ENCODE results near the gene OGDHL.
"Not testable (repeated sequence)": the region's sequence is repeated elsewhere in the genome, so short reads cannot be mapped to it uniquely, and the experiment has no call there.

The OGDHL gene

DNA sequence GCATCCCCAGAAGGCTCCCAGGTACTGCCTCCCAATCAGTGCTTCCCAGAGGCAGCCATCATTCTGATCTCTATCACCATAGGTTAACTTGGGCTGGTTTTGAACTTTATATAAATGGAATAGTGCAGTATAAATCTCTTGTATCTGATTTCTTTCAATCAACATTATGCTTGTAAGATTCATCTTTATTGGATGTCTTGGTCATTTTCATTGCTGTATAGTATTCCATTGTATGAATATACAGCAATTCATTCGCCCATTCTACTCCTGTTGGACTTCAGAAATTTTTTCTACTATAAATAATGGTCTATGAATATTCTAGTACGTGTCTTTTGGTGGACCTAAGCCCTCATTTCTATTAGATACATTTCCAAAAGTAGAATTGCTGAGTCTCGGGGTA, 16.1 kb upstream of the OGDHL start:
- no peak overlapping the region for H3K27ac ChIP-seq
- TF ChIP-seq, protein P1, sequence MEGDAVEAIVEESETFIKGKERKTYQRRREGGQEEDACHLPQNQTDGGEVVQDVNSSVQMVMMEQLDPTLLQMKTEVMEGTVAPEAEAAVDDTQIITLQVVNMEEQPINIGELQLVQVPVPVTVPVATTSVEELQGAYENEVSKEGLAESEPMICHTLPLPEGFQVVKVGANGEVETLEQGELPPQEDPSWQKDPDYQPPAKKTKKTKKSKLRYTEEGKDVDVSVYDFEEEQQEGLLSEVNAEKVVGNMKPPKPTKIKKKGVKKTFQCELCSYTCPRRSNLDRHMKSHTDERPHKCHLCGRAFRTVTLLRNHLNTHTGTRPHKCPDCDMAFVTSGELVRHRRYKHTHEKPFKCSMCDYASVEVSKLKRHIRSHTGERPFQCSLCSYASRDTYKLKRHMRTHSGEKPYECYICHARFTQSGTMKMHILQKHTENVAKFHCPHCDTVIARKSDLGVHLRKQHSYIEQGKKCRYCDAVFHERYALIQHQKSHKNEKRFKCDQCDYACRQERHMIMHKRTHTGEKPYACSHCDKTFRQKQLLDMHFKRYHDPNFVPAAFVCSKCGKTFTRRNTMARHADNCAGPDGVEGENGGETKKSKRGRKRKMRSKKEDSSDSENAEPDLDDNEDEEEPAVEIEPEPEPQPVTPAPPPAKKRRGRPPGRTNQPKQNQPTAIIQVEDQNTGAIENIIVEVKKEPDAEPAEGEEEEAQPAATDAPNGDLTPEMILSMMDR (conservative IDR thresholded peaks at IDR 0.05): no peak

DNA sequence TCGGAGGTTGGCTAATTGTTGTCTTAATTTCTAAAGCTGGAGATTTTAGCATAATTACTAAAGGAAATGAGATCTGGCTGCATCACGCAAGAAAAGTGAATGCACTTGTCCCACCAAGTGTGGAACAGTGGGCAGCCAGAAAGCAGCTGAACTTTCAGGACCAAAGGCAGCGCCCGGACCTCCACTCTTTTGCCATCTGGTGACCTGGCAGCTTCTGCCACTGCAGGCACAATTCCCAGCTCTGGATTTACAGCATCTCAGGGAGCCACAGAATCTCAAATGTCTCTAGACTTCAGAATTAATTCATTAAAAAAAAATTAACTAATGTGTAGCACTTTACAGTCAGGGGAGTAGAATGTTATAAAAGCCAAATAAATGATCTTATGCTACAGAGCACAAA, 14.7 kb upstream of the OGDHL start:
- TF ChIP-seq, protein P1 (conservative IDR thresholded peaks at IDR 0.05): no peak
- H3K27ac ChIP-seq: no peak overlapping the region

DNA sequence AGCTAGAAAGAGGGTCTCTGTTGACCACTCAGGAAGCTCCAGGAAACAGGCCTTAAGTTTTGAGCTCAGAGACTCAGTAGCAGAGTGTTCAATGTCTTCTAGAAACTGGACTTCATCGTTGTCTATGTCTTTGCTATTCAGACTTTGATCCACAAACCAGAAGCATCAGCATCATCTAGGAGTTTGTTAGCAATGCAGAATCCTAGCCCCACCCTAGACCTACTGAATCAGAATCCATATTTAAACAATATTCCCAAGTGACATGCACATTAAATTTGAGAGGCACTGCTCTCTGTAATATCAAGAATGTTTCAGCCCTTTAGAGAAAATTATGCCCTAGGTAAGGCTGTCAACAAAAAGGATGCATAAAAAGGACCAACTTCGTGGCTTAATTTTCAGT, 12.9 kb upstream of the OGDHL start:
- TF ChIP-seq, protein P1 (conservative IDR thresholded peaks at IDR 0.05): no peak
- no peak overlapping the region for H3K27ac ChIP-seq

DNA sequence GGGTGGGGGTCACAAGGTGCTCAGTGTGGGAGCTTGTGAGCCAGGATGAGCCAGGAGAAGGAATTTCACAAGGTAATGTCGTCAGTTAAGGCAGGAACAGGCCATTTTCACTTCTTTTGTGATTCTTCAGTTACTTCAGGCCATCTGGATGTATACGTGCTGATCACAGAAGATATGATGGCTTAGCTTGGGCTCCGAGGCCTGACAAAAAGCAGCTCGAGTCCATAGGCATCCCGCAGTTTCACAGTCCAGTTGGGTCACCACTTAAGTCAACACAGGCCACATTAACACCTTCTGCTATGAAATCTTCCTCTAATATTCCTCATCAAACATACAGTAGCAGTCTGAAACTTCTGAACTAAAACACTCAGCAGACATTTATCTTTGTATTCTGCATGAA, 10.8 kb upstream of the OGDHL start:
- H3K27ac ChIP-seq: not testable (repeated sequence)

DNA sequence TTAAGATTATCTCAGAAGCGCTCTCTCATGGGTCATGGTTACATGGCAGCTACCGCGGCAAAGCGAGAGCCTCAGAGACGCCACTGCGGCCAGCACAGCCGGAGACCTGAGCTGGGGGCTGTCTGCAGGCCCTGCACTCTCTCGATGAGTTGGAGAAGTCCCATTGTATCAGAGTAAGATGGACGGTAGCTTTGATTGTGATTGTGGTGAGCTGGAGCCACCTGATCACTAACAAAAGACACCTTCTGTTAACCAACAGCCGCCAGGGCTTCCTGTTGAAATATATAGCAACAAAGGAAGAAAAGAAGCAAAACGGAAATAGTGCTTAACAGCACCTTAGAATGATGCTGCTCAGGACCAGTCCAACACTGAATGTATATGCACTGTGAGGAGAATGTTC, 8.9 kb upstream of the OGDHL start:
- H3K27ac ChIP-seq: not testable (repeated sequence)

DNA sequence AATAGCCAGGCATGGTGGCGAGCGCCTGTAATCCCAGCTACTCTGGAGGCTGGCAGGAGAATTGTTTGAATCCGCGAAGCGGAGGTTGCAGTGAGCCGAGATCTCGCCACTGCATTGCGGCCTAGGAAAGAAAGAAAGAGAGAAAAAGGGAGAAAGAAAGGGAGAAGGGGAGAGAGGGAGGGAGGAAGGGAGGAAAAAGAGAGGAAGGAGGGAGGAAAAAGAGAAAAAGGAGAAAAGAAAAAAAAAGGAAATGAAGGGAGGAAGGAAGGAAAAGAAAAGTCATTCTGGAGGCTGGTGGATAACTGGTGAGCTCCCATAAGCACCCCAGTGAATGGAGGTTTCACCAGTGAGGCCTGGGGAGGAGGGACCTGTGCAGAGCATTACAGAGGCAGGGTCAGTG, 7.6 kb upstream of the OGDHL start:
- no peak overlapping the region for H3K27ac ChIP-seq
- TF ChIP-seq, protein P1 (conservative IDR thresholded peaks at IDR 0.05): no peak

DNA sequence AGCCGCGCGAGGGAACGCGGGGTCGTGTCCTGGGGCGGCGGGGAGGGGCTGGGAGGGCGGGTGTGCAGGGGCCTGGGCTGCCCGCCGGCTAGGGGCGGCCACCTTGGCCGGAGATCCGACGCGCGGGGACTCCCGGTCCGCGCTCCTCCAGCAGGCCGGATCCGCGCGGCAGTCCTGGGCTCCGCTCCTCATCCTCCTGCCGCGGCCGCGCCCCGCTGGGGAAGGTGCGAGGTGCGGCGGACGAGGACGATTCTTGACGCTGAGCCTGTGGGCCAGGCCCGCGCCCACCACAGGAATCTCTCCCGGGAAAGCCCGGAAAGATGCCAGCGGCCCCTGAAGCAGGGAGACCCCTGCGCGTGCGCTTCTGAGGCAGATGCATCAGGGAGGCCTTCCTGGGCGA, 6.6 kb upstream of the OGDHL start:
- no peak overlapping the region for H3K27ac ChIP-seq
- TF ChIP-seq, protein P1 (conservative IDR thresholded peaks at IDR 0.05): no peak

DNA sequence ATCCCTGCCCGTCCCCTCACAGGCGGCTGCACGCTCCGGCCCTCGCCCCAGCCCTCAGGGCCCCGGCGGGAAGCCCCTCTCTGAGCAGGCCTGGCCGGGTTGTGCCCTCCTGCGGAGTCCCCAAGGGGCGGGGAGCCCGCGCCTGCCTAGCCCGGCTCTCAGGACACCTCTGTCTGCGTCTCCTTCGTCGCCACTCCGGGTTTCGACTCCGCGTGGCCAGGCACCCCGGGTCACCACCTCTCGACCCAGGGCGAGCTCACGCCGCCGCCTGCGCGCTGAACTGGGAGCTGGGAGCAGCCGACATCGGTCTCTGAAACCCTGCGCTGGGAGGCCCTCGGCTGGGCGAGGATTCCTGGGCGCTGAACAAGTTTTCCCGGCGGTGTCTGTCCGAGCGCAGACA, 6.2 kb upstream of the OGDHL start:
- TF ChIP-seq, protein P1 (conservative IDR thresholded peaks at IDR 0.05): no peak
- no peak overlapping the region for H3K27ac ChIP-seq

DNA sequence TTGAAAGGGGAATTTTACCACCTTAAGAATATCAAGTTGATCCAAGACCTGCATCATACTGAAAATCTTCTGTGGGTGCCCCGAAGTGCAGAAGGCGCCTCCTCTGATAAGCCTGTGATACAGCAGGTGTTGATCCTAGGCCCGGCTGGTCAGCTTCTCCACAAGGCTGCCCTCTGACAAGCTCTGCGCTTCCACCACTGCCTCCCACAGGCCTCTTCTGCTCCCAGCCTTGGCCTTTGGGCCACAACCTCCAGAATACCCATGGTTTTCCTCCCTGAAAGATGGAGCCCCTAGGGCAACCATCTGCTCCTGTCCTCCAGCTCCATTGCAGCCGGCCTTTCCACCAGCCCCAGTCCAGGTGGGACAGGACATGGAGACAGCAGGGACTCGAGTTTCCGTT, 5.6 kb upstream of the OGDHL start:
- no peak overlapping the region for H3K27ac ChIP-seq

More for the DNA sequence above, 5.6 kb upstream of the OGDHL start:
- TF ChIP-seq, protein P1 (conservative IDR thresholded peaks at IDR 0.05): no peak

Data from VCaP (cell line).